ENCODE data around the gene NT5DC3. TPM values are rescaled to one million over a fixed set of nuclear protein-coding genes. Genes with fewer than 3 reads are reported as not detected.
"Not testable (repeated sequence)": the region's sequence is repeated elsewhere in the genome, so short reads cannot be mapped to it uniquely, and the experiment has no call there.

Gene NT5DC3
- total RNA-seq, 1 experiment from 2014 or later = 6.6 TPM

DNA sequence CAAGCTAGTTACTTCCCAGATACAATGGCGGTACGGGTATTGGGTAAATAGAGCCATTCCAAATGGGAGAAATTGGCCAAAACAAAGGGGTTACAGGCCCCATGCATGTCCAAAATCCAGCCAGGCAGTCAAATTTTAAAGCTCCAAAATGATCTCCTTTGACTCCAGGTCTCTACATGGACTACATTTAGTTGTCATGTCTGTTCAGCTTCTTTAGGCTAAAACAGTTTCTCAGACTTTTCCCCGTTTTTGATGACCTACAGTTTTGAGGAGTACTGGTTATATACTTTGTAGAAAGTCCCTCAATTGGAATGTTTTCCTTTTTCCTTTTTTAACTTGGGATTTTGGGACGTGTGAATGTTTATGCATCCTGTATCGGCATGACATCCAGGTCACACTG lies 4.7 kb downstream of the NT5DC3 start:
- in situ Hi-C loops (cut with HindIII; ENCODE audit: low pct_unique_long_range_greater_than_20kb, low sequenced_read_pairs) = no loop called here
- DNase-seq (ENCODE audit: low read depth) = no peak

DNA sequence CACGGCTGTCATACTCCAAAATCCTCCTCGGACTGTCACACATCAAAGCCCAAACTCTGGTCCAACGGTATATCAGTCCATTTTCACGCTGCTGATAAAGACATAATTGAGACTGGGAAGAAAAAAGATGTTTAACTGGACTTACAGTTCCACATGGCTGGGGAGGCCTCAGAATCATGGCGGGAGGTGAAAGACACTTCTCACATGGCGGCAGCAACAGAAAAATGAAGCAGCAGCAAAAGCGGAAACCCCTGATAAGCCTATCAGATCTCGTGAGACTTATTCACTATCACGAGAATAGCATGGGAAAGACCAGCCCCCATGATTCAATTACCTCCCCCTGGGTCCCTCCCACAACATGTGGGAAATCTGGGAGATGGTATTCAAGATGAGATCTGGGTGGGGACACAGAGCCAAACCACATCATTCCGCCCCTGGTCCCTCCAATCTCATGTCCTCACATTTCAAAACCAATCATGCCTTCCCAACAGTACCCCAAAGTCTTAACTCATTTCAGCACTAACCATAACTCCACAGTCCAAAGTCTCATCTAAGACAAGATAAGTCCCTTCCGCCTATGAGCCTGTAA lies 5.2 kb downstream of the NT5DC3 start:
- DNase-seq (ENCODE audit: low read depth); in situ Hi-C loops (cut with HindIII; ENCODE audit: low pct_unique_long_range_greater_than_20kb, low sequenced_read_pairs): not testable (repeated sequence)

DNA sequence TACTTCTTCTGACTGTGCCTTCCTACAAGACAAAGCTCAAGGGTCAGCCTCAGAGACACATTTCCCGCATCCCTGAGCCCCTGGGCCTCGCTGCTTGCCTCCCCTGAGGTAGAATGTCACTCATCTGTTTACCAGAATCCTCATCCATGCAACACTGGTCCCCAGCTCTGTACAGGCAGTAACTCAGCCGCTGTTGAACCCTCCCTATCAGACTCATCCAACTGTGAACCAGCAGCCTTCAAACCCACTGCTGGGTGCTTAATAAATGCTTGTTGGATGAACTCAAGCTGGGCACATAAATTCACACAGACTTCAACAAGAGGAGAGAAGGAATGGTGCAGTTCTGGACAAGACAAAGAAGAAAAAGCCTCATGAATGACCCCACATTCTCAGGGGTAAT lies 6.1 kb downstream of the NT5DC3 start:
- in situ Hi-C loops (cut with HindIII; ENCODE audit: low pct_unique_long_range_greater_than_20kb, low sequenced_read_pairs) = no loop called here
- DNase-seq (ENCODE audit: low read depth) = no peak

DNA sequence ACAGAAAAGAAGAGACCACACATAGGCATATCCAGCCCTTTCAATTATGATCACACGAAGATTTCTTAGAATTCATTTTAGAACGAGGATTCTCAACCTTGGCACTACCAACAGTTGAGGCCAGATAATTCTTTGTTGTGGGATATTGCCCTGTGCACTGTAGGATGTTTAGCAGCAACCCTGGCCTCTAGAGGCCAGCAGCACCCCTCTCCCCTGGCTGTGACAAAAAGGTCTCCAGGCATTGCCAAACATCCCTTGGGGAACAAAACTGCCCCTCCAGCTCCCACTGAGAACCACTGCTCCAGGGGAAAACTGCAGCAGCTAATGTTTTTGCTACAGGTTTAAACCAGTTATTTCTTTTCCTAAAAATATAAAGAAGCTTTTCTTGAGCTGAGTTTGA lies 7.1 kb downstream of the NT5DC3 start:
- in situ Hi-C loops (cut with HindIII; ENCODE audit: low pct_unique_long_range_greater_than_20kb, low sequenced_read_pairs) = no loop called here
- DNase-seq (ENCODE audit: low read depth) = no peak

DNA sequence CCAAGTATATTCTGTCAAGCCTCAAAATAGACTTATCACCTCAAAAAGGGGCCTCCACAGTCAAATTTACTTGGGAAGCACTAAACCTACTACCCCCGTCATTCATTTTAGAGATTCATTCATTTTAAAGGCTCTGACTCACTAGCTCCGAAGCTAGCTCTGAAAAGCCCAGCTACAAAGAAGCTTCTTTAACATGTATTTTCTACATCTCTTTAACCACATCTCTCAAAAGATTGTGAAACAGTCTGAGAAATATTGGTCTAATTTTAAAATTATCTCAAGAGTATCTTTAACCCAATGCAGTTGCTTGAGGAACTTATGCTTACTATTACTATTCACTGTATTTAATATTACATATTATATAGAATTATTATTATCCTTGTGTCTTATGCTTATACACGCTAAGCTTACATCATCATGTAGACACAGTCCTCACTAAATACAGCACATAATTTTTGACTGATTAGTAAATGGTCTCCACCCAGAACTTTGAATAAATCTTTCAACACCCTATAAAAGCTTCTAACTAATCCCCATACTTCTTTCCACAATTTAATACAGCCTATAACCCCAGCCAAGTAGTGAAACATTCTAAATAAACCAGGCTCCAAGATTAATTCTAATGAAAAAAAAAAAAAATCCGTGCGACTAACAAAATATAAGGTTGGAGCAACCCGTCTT lies 7.8 kb downstream of the NT5DC3 start:
- in situ Hi-C loops (cut with HindIII; ENCODE audit: low pct_unique_long_range_greater_than_20kb, low sequenced_read_pairs) = no loop called here
- DNase-seq (ENCODE audit: low read depth) = no peak

DNA sequence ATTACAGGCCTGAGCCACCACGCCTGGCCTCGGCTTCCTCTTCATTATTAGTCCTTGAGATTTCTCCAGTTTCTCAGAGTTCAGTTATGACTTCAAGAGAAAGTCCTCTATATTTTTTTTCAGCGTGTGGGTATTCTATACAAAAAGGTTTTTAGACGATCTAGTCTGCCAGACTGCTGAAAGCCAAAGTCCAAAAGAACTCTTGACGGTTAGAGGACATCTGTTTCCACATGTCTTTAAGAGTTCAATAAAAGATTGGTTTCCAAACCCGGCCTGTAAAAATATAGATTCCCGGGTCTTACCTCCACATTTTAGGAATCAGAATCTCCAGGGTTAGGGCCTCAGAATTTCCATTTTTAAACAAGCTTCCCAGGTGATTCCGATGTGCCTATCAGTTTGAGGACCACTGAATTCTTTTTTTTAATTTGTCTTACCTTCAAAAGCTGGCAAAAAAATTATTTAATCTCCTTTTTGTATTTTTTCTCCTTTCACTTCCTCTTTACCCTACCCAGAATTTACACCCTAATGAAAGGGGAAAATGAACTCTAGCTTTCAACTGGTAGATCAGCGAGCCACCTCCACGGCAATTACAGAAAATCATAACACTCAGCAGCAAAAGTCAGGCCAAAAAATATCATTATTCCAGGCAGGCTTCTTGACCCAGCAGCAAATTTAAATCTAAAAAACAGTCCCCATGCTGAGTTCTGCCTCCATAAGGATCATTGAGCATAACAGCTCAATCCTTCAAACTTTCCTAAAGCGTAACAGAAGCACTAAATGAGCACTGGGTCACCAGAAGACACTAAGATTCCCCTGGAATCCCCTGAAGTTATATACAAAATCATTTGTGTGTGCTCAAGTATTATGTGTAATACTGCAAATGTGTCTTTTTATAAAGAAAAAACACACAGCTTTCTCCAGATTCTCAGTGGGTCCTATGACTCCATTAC lies 8.7 kb downstream of the NT5DC3 start:
- no peak for DNase-seq (ENCODE audit: low read depth)
- in situ Hi-C loops (cut with HindIII; ENCODE audit: low pct_unique_long_range_greater_than_20kb, low sequenced_read_pairs) = no loop called here

DNA sequence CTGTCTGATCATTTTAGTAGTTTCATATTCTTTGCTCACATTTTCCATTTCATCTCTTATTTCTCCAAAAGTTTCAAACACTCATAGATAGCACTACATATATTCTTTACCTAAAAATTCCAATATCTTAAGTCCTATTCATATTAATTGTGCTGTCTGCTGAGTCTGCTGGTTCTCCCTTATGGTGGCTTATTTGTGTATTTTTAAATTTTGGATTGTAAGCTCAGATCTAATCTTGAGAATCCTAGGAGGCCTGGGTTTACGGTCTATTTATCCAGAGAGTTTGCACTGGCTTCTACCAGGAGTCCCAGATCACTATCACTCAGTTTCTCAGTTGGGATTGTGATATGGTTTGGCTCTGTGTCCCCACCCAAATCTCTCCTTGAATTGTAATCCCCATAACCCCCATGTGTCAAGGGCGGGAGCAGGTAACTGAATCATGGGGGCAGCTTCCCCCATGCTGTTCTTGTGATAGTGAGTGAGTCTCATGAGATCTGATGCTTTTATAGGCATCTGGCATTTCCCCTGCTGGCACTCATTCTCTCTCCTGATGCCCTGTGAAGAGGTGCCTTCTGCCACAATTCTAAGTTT lies 10.2 kb downstream of the NT5DC3 start:
- no peak for DNase-seq (ENCODE audit: low read depth)
- in situ Hi-C loops (cut with HindIII; ENCODE audit: low pct_unique_long_range_greater_than_20kb, low sequenced_read_pairs) = no loop called here

DNA sequence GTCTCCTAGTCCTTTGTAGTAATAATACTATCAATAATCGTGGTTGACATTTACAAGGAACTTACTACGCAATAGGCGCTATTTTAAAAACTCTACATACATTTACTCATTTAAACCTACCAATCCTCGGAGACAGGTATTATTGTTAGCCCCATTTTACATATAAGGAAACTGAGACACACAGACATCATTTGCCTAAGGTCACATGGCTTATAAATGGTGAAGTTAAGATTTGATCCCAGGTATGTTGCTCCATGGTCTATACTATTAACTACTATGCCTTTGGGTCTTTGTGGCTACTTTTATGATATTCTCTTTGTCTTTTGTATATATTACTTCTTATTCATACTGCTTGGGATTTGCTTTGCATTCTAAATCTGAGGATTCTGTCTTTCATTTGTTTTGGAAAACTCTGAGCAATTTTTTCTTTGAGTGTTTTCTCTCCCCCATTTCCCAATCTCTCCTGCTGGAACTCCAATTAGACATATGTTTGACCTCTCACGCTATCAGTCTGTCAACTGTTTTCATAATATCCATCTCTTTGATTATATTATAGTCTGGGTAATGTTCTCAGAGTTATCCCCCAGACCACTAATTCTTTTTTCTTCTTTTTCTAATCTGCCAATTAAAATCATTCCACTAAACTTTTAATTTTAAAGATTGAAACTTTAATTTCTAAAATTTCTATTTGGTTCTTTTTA lies 10.9 kb downstream of the NT5DC3 start:
- in situ Hi-C loops (cut with HindIII; ENCODE audit: low pct_unique_long_range_greater_than_20kb, low sequenced_read_pairs) = no loop called here
- no peak for DNase-seq (ENCODE audit: low read depth)

DNA sequence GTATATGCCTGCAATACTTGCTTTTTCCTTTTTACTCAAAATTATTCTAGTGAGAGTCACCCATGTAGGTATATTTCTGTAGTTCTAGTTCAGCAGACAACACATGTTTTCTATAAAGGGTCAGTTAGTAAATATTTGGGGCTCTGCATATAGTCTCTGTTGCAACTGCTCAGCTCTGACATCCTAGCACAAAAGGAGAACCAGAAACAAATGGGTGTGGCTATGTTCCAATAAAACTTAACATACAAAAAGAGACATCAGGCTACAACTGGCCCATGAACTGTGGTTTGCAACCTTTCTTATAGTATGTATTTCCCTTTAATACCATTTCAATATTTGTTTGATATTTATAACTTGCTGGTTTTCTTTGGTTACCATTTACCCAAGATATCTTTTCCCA lies 11.9 kb downstream of the NT5DC3 start:
- DNase-seq (ENCODE audit: low read depth) = no peak
- in situ Hi-C loops (cut with HindIII; ENCODE audit: low pct_unique_long_range_greater_than_20kb, low sequenced_read_pairs) = no loop called here

DNA sequence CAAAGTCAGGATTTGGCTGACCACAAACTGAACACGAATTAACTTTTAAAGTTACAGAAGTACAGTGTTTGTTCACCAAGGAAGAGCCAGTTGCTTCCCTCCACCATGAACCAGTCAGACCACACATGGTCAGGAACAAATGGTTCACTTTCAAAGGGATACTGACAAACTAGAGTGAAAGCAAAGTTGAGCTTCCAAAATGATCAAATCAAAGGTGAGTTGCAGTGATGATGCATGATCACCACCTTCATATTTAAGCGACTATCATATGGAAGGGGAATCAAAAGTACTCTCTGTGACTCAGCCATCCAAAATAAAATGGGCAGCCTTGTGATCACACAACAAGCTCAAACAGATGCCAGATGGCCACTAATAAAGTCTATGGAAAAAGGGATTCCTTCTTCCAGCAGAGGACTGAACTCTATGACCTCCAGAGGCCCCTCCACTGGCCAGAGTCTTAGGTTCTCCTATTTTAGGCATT lies 13.1 kb downstream of the NT5DC3 start:
- in situ Hi-C loops (cut with HindIII; ENCODE audit: low pct_unique_long_range_greater_than_20kb, low sequenced_read_pairs) = no loop called here
- DNase-seq (ENCODE audit: low read depth) = no peak

DNA sequence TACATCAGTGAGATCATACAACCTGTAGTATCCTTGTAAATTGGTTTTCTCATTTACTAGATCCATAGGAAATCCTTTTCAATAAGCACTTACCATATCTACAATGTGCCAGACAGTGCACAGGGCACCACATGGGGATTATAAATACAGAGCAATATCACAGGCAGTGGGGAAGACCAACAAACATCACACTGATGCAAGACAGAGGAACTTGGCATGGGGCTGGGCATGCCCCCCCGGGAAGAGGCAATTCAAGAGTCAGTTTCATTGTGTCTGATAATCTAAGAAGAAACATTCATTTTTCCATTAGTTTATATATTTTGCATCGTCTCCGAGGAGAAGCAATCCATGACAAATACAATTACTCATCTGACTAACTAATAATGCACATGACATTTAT lies 16.2 kb downstream of the NT5DC3 start:
- DNase-seq (ENCODE audit: low read depth) = no peak
- in situ Hi-C loops (cut with HindIII; ENCODE audit: low pct_unique_long_range_greater_than_20kb, low sequenced_read_pairs) = no loop called here

DNA sequence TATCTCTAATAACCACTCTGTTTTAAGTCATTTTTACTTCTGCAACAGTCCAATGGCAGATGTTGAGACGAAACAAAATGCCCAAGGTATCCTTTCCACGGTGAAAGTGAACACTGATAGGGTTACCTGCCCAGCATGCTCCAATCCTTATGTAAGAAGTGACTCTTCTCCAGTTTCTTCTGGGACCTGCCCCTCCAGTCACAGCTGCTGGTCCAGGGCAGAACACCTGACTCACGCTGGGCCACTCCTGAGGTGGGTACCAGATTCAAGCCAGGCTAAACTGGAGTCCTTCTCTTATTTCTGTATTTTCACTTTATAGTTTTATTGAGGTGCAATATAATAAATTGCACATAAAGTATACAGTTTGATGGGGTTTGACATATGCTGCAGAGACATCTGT lies 16.7 kb downstream of the NT5DC3 start:
- in situ Hi-C loops (cut with HindIII; ENCODE audit: low pct_unique_long_range_greater_than_20kb, low sequenced_read_pairs) = no loop called here

DNA sequence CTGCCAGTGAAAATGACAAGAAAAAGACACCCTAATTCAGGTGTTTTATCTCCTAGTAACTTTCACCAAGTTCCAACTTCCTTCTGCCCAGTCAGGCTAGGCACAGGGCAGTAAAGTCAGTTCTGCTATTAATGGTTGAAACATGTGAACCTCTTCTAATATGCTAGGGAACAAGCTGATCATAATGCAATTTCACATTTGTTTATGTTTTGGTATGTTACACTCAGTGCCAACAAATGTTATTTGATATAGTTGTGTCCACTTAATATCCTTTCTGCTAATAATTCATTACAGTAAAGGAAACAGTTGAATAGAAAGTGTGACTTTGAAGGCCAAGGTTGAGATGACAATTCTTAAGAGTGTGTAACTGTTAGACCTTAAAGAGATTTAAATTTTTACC lies 17.2 kb downstream of the NT5DC3 start:
- DNase-seq (ENCODE audit: low read depth) = no peak
- in situ Hi-C loops (cut with HindIII; ENCODE audit: low pct_unique_long_range_greater_than_20kb, low sequenced_read_pairs) = no loop called here

More for the DNA sequence above, 16.7 kb downstream of the NT5DC3 start:
- no peak for DNase-seq (ENCODE audit: low read depth)

DNA sequence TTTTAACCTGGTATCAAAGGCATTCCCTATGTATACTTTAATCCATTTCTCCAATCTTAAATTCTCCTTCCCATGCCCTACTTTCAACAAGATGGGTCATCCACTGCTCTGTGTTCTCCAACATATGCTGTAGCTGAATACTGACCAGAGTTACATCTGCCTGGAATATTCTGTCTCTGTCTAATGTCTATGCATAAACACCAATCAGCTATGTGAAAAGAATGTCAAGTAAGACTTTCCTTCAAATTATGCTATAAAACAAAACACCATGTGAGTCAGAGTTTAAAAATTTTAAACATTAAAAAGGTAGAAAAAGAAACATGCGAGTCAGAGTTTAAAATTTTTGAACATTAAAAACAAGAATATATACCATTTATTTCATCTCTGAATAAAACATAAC lies 19.3 kb downstream of the NT5DC3 start:
- no peak for DNase-seq (ENCODE audit: low read depth)
- in situ Hi-C loops (cut with HindIII; ENCODE audit: low pct_unique_long_range_greater_than_20kb, low sequenced_read_pairs) = no loop called here

DNA sequence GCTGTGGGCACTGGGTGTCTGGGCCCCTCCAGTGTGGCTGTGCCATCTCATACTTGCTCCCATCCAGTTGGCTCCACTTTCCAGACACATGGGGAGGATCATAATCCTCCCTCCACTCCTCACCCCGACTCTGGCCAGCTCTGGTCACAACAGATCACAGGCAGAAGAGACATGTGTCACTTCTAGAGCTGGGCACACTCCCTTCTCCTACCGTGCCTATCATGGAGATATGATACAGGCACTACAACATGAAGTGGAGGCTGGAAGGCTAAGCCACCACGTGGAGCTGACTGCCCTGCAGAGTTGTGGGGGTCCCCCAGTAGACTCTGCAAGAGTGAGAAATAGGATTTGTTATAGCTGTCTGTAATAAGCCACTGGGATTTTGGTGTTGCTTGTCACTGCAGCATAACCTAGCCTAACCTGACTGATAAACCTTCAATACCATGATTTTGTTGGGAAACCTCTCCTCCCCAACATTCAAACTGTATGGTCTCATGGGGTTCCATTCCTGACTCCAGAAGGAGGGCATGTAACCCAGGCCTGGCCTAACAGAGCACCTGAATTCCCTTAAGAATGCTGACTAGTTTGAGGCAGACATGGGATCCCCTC lies 20.0 kb downstream of the NT5DC3 start:
- in situ Hi-C loops (cut with HindIII; ENCODE audit: low pct_unique_long_range_greater_than_20kb, low sequenced_read_pairs) = no loop called here
- DNase-seq (ENCODE audit: low read depth) = no peak

DNA sequence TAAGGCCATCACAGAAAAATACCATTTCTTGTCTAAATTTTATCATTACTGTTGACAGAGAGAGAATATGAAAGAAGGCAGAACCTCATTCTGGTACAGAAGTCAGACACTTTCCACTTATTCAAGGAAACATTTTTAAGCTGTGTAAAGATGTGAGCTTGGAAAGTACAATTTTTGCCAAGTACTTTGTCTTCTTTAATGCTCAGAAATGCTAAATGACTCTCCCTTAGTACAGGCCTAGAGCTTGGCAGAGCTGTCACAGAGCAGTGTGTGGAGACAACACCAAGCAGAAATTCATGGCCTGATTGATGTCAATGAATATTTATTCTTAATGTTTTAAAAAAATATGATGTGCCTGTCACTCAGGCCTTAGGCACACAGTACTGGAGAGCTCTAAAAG lies 20.7 kb downstream of the NT5DC3 start:
- DNase-seq (ENCODE audit: low read depth) = no peak
- in situ Hi-C loops (cut with HindIII; ENCODE audit: low pct_unique_long_range_greater_than_20kb, low sequenced_read_pairs) = no loop called here

DNA sequence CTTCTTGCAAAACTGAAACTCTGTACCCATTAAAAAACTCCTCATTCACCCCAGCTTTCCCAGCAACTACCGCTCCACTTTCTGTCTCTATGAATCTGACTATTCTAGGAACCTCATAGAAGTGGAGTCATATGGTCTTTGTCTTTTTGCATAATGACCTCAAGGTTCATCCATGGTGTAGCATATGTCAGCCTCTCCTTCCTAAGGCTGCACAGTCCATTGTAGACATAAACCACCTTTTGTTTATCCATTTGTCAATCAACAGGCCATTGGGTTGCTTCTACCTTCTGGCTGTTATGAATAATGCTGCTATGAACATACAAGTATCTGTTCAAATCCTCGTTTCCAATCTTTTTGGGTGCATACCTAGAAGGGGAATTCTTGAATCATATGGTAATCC lies 21.1 kb downstream of the NT5DC3 start:
- DNase-seq (ENCODE audit: low read depth) = no peak
- in situ Hi-C loops (cut with HindIII; ENCODE audit: low pct_unique_long_range_greater_than_20kb, low sequenced_read_pairs) = no loop called here

DNA sequence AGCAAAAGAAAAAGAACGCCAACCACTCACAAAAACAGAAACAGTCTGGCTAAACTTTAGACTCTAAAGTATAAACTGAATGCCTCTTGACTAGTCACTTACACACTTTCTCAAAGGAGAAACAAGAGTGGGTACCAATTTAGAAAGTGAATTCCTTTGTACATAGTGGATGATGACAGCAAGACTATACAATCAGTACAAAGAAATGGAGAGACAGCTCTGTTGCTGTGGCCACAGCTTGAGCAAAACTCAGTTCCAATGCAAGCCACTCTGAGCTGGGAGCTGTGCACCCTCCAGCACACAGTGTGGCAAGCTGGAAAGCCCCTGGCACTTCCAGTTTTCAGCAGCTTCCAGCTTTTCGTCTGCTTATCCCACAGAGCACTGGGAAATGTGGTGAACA lies 21.7 kb downstream of the NT5DC3 start:
- in situ Hi-C loops (cut with HindIII; ENCODE audit: low pct_unique_long_range_greater_than_20kb, low sequenced_read_pairs) = no loop called here
- no peak for DNase-seq (ENCODE audit: low read depth)

Measured in Caki2 (cell line).